Loucy (cell line): ENCODE results near the gene DIPK1A.

Source experiments
- H2AFZ ChIP-seq: fragments of 200-600 bp; sonication (generic); 2 replicates; pipeline ENCODE4 v1.6.0; 2016; ENCODE audit warnings: antibody characterized with exemption, mild to moderate bottlenecking, low read length, moderate library complexity
- H3F3A ChIP-seq: fragments of 200-600 bp; 2 replicates; pipeline ENCODE4 v1.6.0; 2016; ENCODE audit warnings: antibody characterized with exemption, low read depth, mild to moderate bottlenecking
- H3K27me3 ChIP-seq: fragments of 200-600 bp; sonication (generic); 2 replicates; pipeline ENCODE4 v1.6.1; 2014; ENCODE audit warnings: low read length, mild to moderate bottlenecking; ENCODE audit not compliant: insufficient read depth, poor library complexity, severe bottlenecking
- H3K36me3 ChIP-seq: fragments of 200-600 bp; sonication (generic); 2 replicates; pipeline ENCODE4 v1.6.1; 2016; ENCODE audit warnings: low read length; ENCODE audit not compliant: insufficient read depth
- H3K4me1 ChIP-seq: fragments of 200-600 bp; sonication (generic); 2 replicates; pipeline ENCODE4 v1.5.1; 2014; ENCODE audit warnings: low read length, mild to moderate bottlenecking; ENCODE audit not compliant: insufficient read depth, poor library complexity, severe bottlenecking
- H3K4me2 ChIP-seq: fragments of 200-600 bp; sonication (generic); 2 replicates; pipeline ENCODE4 v1.6.0; 2014; ENCODE audit warnings: antibody characterized with exemption, low read length, low read depth, mild to moderate bottlenecking; ENCODE audit not compliant: poor library complexity, severe bottlenecking
- H3K4me3 ChIP-seq: fragments of 200-600 bp; sonication (generic); 2 replicates; pipeline ENCODE4 v1.5.1; 2014; ENCODE audit warnings: low read length, mild to moderate bottlenecking, mixed read lengths; ENCODE audit not compliant: poor library complexity, severe bottlenecking
- H3K79me2 ChIP-seq: fragments of 200-600 bp; sonication (generic); 2 replicates; pipeline ENCODE4 v1.6.1; 2014; ENCODE audit warnings: low read length; ENCODE audit not compliant: insufficient read depth
- H3K9ac ChIP-seq: fragments of 200-600 bp; sonication (generic); 2 replicates; pipeline ENCODE4 v1.6.0; 2014; ENCODE audit warnings: mild to moderate bottlenecking, low read depth, low read length, moderate library complexity; ENCODE audit not compliant: poor library complexity, severe bottlenecking
- H3K9me2 ChIP-seq: fragments of 200-600 bp; sonication (generic); replicated peaks from 2 replicates; pipeline ENCODE4 v1.6.1; 2016; ENCODE audit warnings: low read depth, low read length, mixed read lengths
- H3K9me3 ChIP-seq: fragments of 200-600 bp; sonication (generic); 2 replicates; pipeline ENCODE4 v1.6.1; 2014; ENCODE audit warnings: mild to moderate bottlenecking, antibody characterized with exemption, low read length, low read depth; ENCODE audit not compliant: insufficient read depth
- H4K20me1 ChIP-seq: fragments of 200-600 bp; sonication (generic); 2 replicates; pipeline ENCODE4 v1.6.0; 2014; ENCODE audit warnings: antibody characterized with exemption, low read length, mild to moderate bottlenecking; ENCODE audit not compliant: insufficient read depth, poor library complexity, severe bottlenecking
- EZH2phosphoT487 ChIP-seq: fragments of 200-600 bp; IDR thresholded peaks from 2 replicates; pipeline ENCODE4 v1.6.1; 2018; ENCODE audit warnings: antibody characterized with exemption, mild to moderate bottlenecking, moderate library complexity, borderline replicate concordance
- TF ChIP-seq, protein P1 (sequence below): fragments of 200-600 bp; sonication (generic); conservative IDR thresholded peaks from 2 replicates; pipeline ENCODE4 v1.5.1; 2014; ENCODE audit warnings: mild to moderate bottlenecking, antibody characterized with exemption, low read length

Gene DIPK1A

DNA sequence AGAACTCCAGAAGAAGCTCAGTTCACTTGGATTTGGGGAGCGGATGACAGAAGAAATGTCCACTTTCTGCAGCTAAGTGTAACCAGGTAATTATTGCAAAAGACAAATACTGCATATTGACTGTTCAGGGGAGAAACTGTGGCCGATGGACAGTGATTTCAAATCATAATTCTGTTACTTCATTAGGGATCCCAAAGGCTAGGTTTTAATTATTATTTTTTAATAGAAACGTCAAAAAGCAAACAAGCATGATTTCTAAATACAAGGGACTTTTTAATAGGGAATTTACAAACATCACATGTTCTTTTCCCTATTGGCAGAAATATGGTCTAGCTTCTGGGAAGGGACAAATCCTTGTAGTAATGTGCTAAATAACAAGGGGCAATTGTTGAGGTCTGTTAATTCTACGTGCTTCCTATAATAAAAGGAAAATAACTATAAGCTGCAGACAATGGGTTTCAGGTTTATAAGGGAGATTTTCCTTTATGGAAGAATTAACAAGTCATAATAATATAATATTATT is 15.5 kb downstream of the DIPK1A start:
- H3K4me1 ChIP-seq = peaks cover 42% of the 10 kb centered on the region
- no peak overlapping the region for H3K9ac ChIP-seq
- no peak overlapping the region for H2AFZ ChIP-seq
- H4K20me1 ChIP-seq = no peaks in the 10 kb centered on the region
- TF ChIP-seq, protein P1, sequence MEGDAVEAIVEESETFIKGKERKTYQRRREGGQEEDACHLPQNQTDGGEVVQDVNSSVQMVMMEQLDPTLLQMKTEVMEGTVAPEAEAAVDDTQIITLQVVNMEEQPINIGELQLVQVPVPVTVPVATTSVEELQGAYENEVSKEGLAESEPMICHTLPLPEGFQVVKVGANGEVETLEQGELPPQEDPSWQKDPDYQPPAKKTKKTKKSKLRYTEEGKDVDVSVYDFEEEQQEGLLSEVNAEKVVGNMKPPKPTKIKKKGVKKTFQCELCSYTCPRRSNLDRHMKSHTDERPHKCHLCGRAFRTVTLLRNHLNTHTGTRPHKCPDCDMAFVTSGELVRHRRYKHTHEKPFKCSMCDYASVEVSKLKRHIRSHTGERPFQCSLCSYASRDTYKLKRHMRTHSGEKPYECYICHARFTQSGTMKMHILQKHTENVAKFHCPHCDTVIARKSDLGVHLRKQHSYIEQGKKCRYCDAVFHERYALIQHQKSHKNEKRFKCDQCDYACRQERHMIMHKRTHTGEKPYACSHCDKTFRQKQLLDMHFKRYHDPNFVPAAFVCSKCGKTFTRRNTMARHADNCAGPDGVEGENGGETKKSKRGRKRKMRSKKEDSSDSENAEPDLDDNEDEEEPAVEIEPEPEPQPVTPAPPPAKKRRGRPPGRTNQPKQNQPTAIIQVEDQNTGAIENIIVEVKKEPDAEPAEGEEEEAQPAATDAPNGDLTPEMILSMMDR = no peak
- no peak for TF ChIP-seq EZH2phosphoT487
- no peaks in the 10 kb centered on the region for H3K9me2 ChIP-seq
- no peak overlapping the region for H3K4me3 ChIP-seq
- peaks cover 37% of the 10 kb centered on the region for H3K79me2 ChIP-seq
- H3K4me2 ChIP-seq = peak overlapping the region; percentile 4
- H3K36me3 ChIP-seq = no peaks in the 10 kb centered on the region
- no peaks in the 10 kb centered on the region for H3K9me3 ChIP-seq
- H3K27me3 ChIP-seq = no peaks in the 10 kb centered on the region
- no peaks in the 10 kb centered on the region for H3F3A ChIP-seq

DNA sequence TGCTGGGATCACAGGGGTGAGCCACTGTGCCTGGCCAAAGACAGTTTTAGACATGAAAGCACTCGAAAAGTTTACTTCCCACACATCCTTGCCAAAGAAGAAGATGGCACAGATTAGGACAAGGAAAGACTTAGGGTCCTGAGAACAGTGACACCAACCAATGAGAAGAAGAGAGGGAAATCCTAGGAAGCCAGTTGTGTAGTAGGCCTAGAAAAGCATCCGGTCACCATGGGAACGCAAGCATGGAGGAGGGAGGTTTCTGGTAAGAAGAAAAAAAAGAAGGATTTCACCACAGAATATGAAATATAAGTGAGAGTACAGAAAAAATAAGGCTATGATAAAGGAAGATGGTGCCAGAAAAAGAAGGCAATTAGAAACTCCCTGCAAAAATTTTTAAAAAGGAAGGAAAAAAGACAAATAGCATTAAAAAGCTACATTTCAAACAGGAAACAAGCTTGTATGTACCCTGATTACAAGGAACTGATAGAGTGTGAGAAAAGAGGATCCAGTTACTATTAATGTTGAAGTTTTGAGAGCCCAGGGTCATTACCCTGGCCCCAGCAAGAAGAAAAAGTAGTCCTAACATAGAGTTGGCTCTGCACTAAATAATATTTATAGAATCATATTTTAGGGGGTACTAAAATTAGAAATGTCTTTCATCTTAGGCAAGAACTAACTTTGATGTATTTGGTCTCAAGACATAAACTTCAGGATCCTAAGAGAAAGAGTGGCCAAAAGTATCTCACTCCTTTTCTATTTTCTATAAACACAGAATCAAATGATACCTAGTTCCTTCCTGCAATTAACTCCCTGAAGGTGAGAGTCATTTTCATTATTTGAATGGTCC is 16.1 kb downstream of the DIPK1A start:
- H3K9me3 ChIP-seq = no peaks in the 10 kb centered on the region
- H3K4me3 ChIP-seq = no peak overlapping the region
- peaks cover 32% of the 10 kb centered on the region; the same call in 1 of the 2 replicates for H3K79me2 ChIP-seq
- no peaks in the 10 kb centered on the region for H4K20me1 ChIP-seq
- no peak for TF ChIP-seq EZH2phosphoT487
- TF ChIP-seq, protein P1 = no peak
- no peaks in the 10 kb centered on the region for H3K9me2 ChIP-seq
- H2AFZ ChIP-seq = no peak overlapping the region
- H3K4me2 ChIP-seq = peak overlapping the region; percentile 4
- H3K36me3 ChIP-seq = no peaks in the 10 kb centered on the region
- no peak overlapping the region for H3K9ac ChIP-seq
- H3K27me3 ChIP-seq = no peaks in the 10 kb centered on the region
- H3K4me1 ChIP-seq = peaks cover 35% of the 10 kb centered on the region
- H3F3A ChIP-seq = no peaks in the 10 kb centered on the region

DNA sequence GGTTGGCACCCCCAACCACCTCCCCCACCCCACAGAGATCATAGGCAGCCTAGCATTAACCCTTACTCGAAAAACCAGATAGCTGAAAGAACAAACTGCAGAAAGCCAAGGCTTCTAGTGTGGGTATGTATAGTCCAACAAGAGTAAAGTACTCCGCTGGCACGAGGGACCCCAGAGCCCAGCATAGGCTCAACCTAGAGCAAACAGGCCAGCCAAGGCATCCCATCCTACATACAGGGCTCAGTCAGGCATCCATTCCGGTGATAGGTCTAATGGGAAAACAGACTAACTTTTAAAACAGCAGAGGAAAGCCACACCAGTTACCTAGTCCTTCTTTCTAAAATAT is 17.8 kb downstream of the DIPK1A start:
- TF ChIP-seq, protein P1 = no peak
- no peak for TF ChIP-seq EZH2phosphoT487
- no peak overlapping the region for H3K4me3 ChIP-seq
- H3K9ac ChIP-seq = no peak overlapping the region
- H3K9me3 ChIP-seq = no peaks in the 10 kb centered on the region
- H3K27me3 ChIP-seq = no peaks in the 10 kb centered on the region
- no peaks in the 10 kb centered on the region for H3K9me2 ChIP-seq
- peaks cover 28% of the 10 kb centered on the region for H3K4me1 ChIP-seq
- no peaks in the 10 kb centered on the region for H3K36me3 ChIP-seq
- no peaks in the 10 kb centered on the region for H3F3A ChIP-seq
- peaks cover 32% of the 10 kb centered on the region; the same call in 1 of the 2 replicates for H3K79me2 ChIP-seq
- H3K4me2 ChIP-seq = no peak overlapping the region
- H4K20me1 ChIP-seq = no peaks in the 10 kb centered on the region
- H2AFZ ChIP-seq = no peak overlapping the region
